ENCODE measurements around the gene RIPPLY3.
A peak's percentile ranks its signal among the peaks of the same experiment; 100 is the strongest.
"Not testable (repeated sequence)": the region's sequence is repeated elsewhere in the genome, so short reads cannot be mapped to it uniquely, and the experiment has no call there.

The RIPPLY3 gene

GRCh38 chr21:36981049-36981391, 25.5 kb upstream of the RIPPLY3 start:
- no peak for DNase-seq (ENCODE audit: low spot score)

- DNase-seq (ENCODE audit: low spot score): no peak
Observed at GRCh38 chr21:36981977-36982700, 24.4 kb upstream of the RIPPLY3 start.

- no peak for DNase-seq (ENCODE audit: low spot score)
Observed at GRCh38 chr21:36985751-36986594, 20.5 kb upstream of the RIPPLY3 start.

DNA sequence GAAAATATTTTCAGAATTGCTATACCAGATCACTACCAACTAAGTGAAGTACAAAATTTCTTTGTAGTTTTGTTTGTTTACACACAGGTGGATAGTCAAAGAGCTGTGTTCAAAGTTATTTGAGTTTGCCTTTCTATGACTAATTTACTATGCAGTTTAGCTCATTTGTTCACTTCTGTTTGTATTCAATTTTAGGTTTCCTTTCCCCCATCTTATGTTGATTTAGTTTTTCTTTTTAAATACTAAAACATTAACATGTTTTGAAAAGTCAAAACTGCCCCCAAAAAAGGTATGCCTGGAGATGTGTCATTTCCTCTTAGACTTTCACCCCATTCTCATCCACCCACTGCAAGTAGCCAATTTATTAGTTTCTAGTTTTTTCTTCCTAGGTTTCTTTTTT, 18.7 kb upstream of the RIPPLY3 start:
- DNase-seq (ENCODE audit: low spot score): no peak

GRCh38 chr21:36988536-36988935, 18.0 kb upstream of the RIPPLY3 start:
- no peak for DNase-seq (ENCODE audit: low spot score)

GRCh38 chr21:36989199-36989698, 17.3 kb upstream of the RIPPLY3 start:
- DNase-seq (ENCODE audit: low spot score): not testable (repeated sequence)

GRCh38 chr21:36989699-36990507, 16.6 kb upstream of the RIPPLY3 start:
- peak; percentile 100 for DNase-seq (ENCODE audit: low spot score)

- DNase-seq (ENCODE audit: low spot score): no peak
Observed at GRCh38 chr21:36990508-36991205, 15.8 kb upstream of the RIPPLY3 start.

DNA sequence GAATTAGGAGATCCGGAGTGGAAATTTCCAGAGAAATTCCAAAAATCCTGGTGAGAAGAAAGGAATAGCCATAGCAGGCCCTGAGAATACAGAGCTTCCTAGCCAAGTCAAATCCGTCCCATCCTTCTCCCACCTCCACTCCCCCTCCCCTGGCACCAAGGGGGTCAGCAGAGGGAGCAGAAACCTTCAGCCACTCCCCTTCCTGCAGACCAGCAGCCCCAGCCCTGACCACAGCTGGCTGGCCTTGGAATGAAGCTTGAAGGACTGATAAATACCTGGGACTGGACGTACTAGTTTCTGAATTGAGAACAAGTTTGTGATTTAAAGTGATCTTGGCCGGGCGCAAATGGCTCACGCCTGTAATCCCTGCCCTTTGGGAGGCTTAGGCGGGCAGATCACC, 13.8 kb upstream of the RIPPLY3 start:
- DNase-seq (ENCODE audit: low spot score): no peak

GRCh38 chr21:36994501-36995158, 11.9 kb upstream of the RIPPLY3 start:
- no peak for DNase-seq (ENCODE audit: low spot score)

- not testable (repeated sequence) for DNase-seq (ENCODE audit: low spot score)
Observed at GRCh38 chr21:36995285-36995684, 11.2 kb upstream of the RIPPLY3 start.

GRCh38 chr21:36999131-36999898, 7.2 kb upstream of the RIPPLY3 start:
- no peak for DNase-seq (ENCODE audit: low spot score)

GRCh38 chr21:37000381-37000780, 6.1 kb upstream of the RIPPLY3 start:
- no peak for DNase-seq (ENCODE audit: low spot score)

- peak; percentile 52 for DNase-seq (ENCODE audit: low spot score)
Observed at GRCh38 chr21:37001441-37001840, 5.1 kb upstream of the RIPPLY3 start.

- DNase-seq (ENCODE audit: low spot score): not testable (repeated sequence)
Observed at GRCh38 chr21:37002851-37003250, 3.7 kb upstream of the RIPPLY3 start.

DNA sequence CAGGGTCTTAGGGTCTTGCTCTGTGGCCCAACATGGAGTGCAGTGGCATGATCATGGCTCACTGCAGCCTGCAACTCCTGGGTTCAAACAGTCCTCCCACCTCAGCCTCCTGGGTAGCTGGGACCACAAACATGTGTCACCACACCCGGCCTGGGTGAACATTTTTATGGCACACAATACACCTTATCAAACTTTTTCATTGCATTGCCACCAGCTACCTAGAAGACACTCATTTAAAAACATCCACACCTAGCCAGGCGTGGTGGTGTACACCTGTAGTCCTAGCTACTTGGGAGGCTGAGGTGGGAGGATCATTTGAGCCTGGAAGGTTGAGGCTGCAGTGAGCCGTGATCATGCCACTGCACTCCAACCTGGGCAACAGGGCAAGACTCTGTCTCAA, 2.6 kb upstream of the RIPPLY3 start:
- not testable (repeated sequence) for DNase-seq (ENCODE audit: low spot score)

DNA sequence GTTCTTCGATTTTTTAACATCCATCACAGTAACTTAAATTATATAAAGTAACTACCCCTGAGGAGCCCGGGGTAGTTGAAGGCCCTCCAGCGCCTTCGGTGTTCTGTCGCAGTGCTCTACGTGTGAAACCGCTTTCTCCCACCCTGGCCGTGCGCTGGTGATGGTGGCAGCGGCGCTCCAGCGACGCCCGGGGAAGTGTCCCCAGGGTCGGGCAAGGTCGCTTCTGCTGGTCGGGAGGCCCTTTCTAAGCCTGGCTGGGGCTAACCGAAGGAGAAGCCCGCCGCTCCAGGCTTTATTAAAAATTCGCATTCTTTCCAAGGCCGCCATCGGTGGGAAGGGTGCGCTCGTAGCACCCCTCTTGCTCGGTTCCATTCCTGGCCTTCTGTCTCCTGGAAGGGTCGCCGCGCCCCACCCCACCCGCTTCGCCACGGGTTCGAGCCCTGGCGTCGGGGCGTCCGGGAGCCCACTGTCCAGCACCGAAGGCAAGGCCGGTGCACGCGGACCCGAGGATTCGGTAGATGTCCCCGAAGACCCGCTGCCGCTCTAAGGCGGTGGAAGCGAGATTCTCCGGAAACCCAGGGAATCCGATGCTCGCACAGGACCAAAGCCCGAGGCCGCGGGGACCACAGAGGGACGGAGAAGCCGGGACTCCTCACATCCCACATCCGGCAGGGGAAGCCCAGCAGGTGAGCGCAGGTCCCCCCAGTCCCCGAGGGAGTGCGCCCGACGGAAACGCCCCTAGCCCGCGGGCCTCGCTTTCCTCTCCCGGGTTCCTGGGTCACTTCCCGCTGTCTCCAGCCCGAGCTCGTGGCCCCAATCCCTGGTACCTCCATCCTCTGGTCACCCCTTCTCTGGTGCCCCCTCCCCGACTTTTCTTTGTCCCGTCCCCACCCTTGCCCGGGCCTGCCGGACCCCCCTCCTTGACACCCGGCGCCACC, 685 bp upstream of the RIPPLY3 start:
- DNase-seq (ENCODE audit: low spot score): peak; percentile 26

GRCh38 chr21:37008724-37009123, 2.2 kb downstream of the RIPPLY3 start:
- no peak for DNase-seq (ENCODE audit: low spot score)

DNA sequence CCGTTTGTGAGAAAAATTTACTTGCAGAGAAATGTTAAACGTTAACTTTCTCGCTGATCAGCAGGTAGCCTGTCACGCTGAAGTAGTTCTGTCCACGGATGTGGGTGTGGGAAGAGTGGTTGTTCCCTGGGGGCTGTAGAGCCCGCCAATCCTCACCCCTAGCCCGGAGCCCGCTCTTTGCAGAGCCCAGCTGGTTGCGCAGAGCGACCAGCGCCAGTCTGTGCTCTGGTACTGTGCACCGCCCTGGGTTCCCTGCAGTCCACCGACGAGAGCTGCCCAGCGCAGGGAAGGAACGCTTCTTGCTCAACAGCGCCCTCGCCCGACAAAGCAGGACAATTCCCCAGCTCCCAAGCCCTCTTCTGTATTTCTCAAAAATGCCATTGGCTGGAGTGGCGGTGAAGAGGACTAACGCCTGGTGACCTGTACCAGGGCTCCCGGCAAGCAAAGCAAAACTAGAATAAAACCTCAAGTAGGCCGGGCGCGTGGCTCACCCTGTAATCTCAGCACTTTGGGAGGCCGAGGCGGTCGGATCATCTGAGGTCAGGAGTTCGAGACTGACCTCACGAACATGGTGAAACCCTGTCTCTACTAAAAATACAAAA, 3.3 kb downstream of the RIPPLY3 start:
- DNase-seq (ENCODE audit: low spot score): peak; percentile 95

Data from AG20443 (cell line).